Measurements from ENCODE around the gene SORL1-AS1.

Gene SORL1-AS1

GRCh38 chr11:121443688-121444275, 9.0 kb downstream of the SORL1-AS1 start:
- no peaks in the 10 kb centered on the region for H3K36me3 ChIP-seq (ENCODE audit: control insufficient read depth in 2 of 2, insufficient read depth in 2 of 2, low read length in 1 of 2)
- H3K9ac ChIP-seq (ENCODE audit: control insufficient read depth, insufficient read depth, low read length): no peak overlapping the region
- ATAC-seq (no peak), DNase-seq (ENCODE audit: low read depth, low spot score) (no peak), FAIRE-seq (no peak)
- H3K4me2 ChIP-seq (ENCODE audit: control insufficient read depth, insufficient read depth): no peak overlapping the region
- no peak overlapping the region for H3K27ac ChIP-seq (ENCODE audit: control insufficient read depth, insufficient read depth)
- H3K4me3 ChIP-seq: no peak overlapping the region
- BruUV-seq (replicated peaks): no TSS peak
- H3K27me3 ChIP-seq (replicated peaks in 1 of 2; ENCODE audit: control insufficient read depth in 2 of 2, insufficient read depth in 2 of 2, low read length in 1 of 2): no peaks in the 10 kb centered on the region
- POLR2A ChIA-PET: interaction anchor here (0.7 to 3.2 kb wide), 8 partner anchors 9 to 107 kb away, joined by 3 to 24 read pairs (median 5); partner anchors contain the start of gene SORL1-AS1
- no peaks in the 10 kb centered on the region for H3K9me3 ChIP-seq (replicated peaks; ENCODE audit: control insufficient read depth, insufficient read depth, low read length)
- H4K20me1 ChIP-seq (ENCODE audit: control insufficient read depth, insufficient read depth): no peaks in the 10 kb centered on the region
- CTCF ChIA-PET: interaction anchor here (0.8 to 2.8 kb wide), 11 partner anchors 12 to 148 kb away, joined by 3 to 12 read pairs (median 5); no protein-coding TSS in a partner anchor
- in situ Hi-C loops (cut with MboI): no loop called here
- SMC1A ChIA-PET (ENCODE audit: uncharacterized antibody, unreplicated experiment): interaction anchor here (1.0 to 14.0 kb wide), 15 partner anchors 12 to 148 kb away, joined by 3 to 266 read pairs (median 5); no protein-coding TSS in a partner anchor
- 99% methylated on average over 4 of the region's 4 CpGs for WGBS (ENCODE audit: insufficient coverage, insufficient replicate concordance, low lambda C conversion rate, missing lambda C conversion rate)
- RAD21 ChIA-PET (ENCODE audit: unreplicated experiment): interaction anchor here (0.8 to 12.7 kb wide), 14 partner anchors 9 to 147 kb away, joined by 3 to 232 read pairs (median 4); partner anchors contain the start of gene SORL1-AS1
- TF ChIP-seq ATF3 (IDR thresholded peaks at IDR 0.05; ENCODE audit: borderline replicate concordance, extremely low read depth, low read depth, low read length) (no peak), CBX3 (IDR thresholded peaks at IDR 0.05; ENCODE audit: borderline replicate concordance, low read depth) (no peak), YY1 (IDR thresholded peaks at IDR 0.05; ENCODE audit: low read depth, low read length) (0 out of 2 replicates have a peak, but pooled peaks have one; percentile 10), MTA2 (IDR thresholded peaks at IDR 0.05; ENCODE audit: low read depth) (peak; percentile 45; the same call in 1 of the 2 replicates), WRNIP1 (IDR thresholded peaks at IDR 0.05; ENCODE audit: borderline replicate concordance, low read depth, low read length) (no peak), ZNF687 (IDR thresholded peaks at IDR 0.05) (0 out of 2 replicates have a peak, but pooled peaks have one; percentile 17), PBX3 (IDR thresholded peaks at IDR 0.05; ENCODE audit: insufficient replicate concordance, low read depth, low read length) (peak; percentile 3), NKRF (conservative IDR thresholded peaks at IDR 0.05) (no peak)
- no peak overlapping the region for H2AFZ ChIP-seq (ENCODE audit: control insufficient read depth, low read depth, low read length)
- intact Hi-C loops (cut with micrococcal nuclease; ENCODE audit: unreplicated experiment): no loop called here
- H3K79me2 ChIP-seq (ENCODE audit: control insufficient read depth, insufficient read depth, low read length): peaks cover 4% of the 10 kb centered on the region
- H3K4me1 ChIP-seq (ENCODE audit: control insufficient read depth, insufficient read depth, low read length): peaks cover 38% of the 10 kb centered on the region
